Measurements from ENCODE around the gene PHF21B.

Gene PHF21B

GRCh38 chr22:44930016-44930710, 79.6 kb downstream of the PHF21B start:
- TF ChIP-seq, protein P1, sequence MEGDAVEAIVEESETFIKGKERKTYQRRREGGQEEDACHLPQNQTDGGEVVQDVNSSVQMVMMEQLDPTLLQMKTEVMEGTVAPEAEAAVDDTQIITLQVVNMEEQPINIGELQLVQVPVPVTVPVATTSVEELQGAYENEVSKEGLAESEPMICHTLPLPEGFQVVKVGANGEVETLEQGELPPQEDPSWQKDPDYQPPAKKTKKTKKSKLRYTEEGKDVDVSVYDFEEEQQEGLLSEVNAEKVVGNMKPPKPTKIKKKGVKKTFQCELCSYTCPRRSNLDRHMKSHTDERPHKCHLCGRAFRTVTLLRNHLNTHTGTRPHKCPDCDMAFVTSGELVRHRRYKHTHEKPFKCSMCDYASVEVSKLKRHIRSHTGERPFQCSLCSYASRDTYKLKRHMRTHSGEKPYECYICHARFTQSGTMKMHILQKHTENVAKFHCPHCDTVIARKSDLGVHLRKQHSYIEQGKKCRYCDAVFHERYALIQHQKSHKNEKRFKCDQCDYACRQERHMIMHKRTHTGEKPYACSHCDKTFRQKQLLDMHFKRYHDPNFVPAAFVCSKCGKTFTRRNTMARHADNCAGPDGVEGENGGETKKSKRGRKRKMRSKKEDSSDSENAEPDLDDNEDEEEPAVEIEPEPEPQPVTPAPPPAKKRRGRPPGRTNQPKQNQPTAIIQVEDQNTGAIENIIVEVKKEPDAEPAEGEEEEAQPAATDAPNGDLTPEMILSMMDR (IDR thresholded peaks at IDR 0.05; ENCODE audit: control insufficient read depth, extremely low read depth, insufficient read depth), result no peak
- DNase-seq (ENCODE audit: low read depth), result no peak
- H3K4me3 ChIP-seq (ENCODE audit: low read depth, low read length), result no peak overlapping the region

- TF ChIP-seq, protein P1 (IDR thresholded peaks at IDR 0.05; ENCODE audit: control insufficient read depth, extremely low read depth, insufficient read depth), result no peak
These were observed 80.3 kb downstream of the PHF21B start for GRCh38 chr22:44929359-44930015.

GRCh38 chr22:44928711-44929358, 81.0 kb downstream of the PHF21B start:
- TF ChIP-seq, protein P1 (IDR thresholded peaks at IDR 0.05; ENCODE audit: control insufficient read depth, extremely low read depth, insufficient read depth), result no peak
- H3K4me3 ChIP-seq (ENCODE audit: low read depth, low read length), result no peak overlapping the region
- no peak for DNase-seq (ENCODE audit: low read depth)

More at GRCh38 chr22:44929359-44930015, 80.3 kb downstream of the PHF21B start:
- DNase-seq (ENCODE audit: low read depth), result no peak
- no peak overlapping the region for H3K4me3 ChIP-seq (ENCODE audit: low read depth, low read length)

DNA sequence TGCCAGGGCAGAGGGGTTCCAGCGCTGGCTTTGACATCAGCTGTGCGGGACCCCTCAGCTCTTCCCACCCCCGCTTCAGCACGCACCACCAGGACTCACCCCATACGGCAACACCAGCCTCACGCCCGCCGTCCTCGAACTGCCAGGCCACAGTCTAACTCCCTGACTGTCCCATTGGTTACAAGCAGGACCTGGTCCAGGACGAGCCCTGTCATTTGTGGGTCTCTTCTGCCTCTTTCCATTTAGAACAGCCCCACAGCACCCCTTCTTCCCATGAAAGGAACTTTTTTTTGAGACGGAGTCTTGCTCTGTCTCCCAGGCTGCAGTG, 81.7 kb downstream of the PHF21B start:
- no peak for DNase-seq (ENCODE audit: low read depth)

DNA sequence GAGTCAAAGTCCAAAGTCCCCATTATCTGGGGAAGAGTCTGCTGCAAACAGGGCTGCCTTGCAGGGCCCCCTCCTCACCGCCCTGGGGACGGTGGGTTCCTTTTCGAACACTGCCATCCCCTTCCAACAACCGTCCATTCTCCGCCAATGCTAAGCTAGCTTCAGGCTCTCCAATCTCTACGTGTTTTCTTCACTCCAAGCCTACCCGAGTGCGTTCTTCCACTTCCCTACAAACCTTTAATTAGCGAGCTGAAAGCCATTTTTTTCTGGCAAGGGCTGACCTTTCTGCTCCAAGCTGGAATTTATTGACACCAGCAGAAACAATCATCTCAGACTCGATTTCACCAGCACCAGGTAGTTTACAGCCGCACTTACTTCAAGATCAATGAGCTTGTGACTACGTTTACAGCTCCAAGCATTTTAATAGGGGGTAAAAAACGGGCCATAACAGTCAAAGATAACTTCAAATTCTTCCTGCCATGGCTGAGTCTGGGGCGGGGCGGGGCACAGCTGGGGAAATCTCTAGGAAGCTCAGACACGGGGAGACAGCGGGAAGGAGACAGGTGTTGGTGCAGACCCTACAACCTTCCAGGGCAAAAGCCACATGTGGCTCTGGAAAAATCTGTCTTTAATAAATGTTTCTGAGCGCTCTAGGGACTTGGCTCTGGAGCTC, 82.2 kb downstream of the PHF21B start:
- DNase-seq (ENCODE audit: low read depth), result no peak
- TF ChIP-seq, protein P1 (IDR thresholded peaks at IDR 0.05; ENCODE audit: control insufficient read depth, extremely low read depth, insufficient read depth), result no peak

More for the DNA sequence above, 81.7 kb downstream of the PHF21B start:
- TF ChIP-seq, protein P1 (IDR thresholded peaks at IDR 0.05; ENCODE audit: control insufficient read depth, extremely low read depth, insufficient read depth), result no peak
- H3K4me3 ChIP-seq (ENCODE audit: low read depth, low read length), result no peak overlapping the region

DNA sequence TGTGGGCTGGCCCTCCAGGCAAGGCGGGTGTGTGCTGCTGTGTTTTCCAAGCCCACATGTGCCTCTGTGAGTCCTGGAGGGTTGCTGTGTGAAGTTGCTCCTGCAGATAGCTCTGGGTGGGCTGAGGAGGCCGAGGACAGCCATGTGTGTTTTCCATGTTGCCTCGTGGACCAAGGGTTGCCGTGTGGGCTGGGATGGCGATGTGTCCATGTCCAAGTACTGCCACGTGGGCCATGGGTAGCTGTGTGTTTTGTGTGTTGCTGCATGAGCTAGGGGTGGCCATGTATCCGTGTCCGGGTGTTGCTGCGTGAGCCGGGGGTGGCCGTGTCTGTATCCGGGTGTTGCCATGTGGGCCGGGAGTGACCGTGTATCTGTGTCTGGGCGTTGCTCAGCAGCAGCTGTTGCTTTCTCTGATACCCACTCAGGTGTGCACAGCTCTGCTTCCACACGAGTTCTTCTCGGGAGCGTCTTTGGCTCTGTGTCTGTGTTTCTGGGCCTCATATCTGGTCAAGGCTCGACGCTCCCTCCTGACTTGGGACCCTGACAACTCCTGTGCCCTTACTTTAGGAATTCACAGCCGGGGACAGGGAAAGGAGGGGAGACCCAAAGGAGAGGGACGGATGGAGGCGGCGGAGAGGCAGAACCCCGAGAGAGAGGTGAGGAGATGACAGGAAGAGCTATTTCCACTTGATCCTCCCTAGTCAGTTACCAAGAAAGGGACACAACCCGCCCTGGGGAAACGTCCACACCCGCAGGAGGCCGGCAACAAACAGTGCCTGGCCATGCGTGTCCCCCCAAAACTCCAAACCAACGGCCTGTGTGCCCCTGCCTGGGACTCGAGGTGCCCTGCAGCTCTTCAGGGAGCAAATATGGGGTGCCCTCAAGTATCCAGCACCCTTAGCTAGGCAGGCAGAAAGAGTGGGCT, 83.1 kb downstream of the PHF21B start:
- TF ChIP-seq, protein P1 (IDR thresholded peaks at IDR 0.05; ENCODE audit: control insufficient read depth, extremely low read depth, insufficient read depth), result no peak
- no peak for DNase-seq (ENCODE audit: low read depth)
- no peak overlapping the region for H3K4me3 ChIP-seq (ENCODE audit: low read depth, low read length)

More for the DNA sequence above, 82.2 kb downstream of the PHF21B start:
- H3K4me3 ChIP-seq (ENCODE audit: low read depth, low read length), result no peak overlapping the region
